HTERT RPE-1 (cell line): ENCODE measurements around the gene FBXO44.

ENCODE experiments used
- in situ Hi-C: fragments of 300-500 bp; cut with MboI; formaldehyde crosslinking; loops from 4 replicates; pipeline ENCODE4 v1.14.3; 2020; ENCODE audit warnings: low sequenced_read_pairs

Gene FBXO44

GRCh38 chr1:11706292-11706691 is 51.6 kb downstream of the FBXO44 start:
- in situ Hi-C loops: no loop called here

GRCh38 chr1:11707621-11708276 is 53.1 kb downstream of the FBXO44 start:
- in situ Hi-C loops: no loop called here

GRCh38 chr1:11708554-11709350 is 54.1 kb downstream of the FBXO44 start:
- in situ Hi-C loops: no loop called here

- in situ Hi-C loops: no loop called here
Observed at GRCh38 chr1:11711490-11711889, 56.8 kb downstream of the FBXO44 start.

- in situ Hi-C loops: no loop called here
Observed at GRCh38 chr1:11712285-11712684, 57.6 kb downstream of the FBXO44 start.
